RWPE1 (cell line): Measurements from ENCODE around the gene BACH2.
"Not testable (repeated sequence)": the region's sequence is repeated elsewhere in the genome, so short reads cannot be mapped to it uniquely, and the experiment has no call there.

Experiments used
- CTCF ChIA-PET: fragments of 350-600 bp; sonication (Branson Sonifier 250); formaldehyde crosslinking; extraction: SDS; loops from one replicate; lab custom pipeline; 2021; lab: Yijun Ruan, JAX
- POLR2A ChIA-PET: fragments of 400-600 bp; formaldehyde crosslinking; extraction: SDS; loops from one replicate; lab custom pipeline; 2020; ENCODE audit warnings: antibody characterized with exemption; ENCODE audit not compliant: low non-redundant PET; lab: Yijun Ruan, JAX
- DNase-seq: peaks from one replicate; pipeline ENCODE4 v3.0.0; 2012; ENCODE audit warnings: low spot score
- H3K27ac ChIP-seq: fragments of 450-650 bp; 2 replicates; pipeline ENCODE4 v1.5.1; 2017
- TF ChIP-seq, protein P1 (sequence below): fragments of 450-650 bp; conservative IDR thresholded peaks from 2 replicates; pipeline ENCODE4 v1.5.1; 2017; ENCODE audit warnings: low read depth, mild to moderate bottlenecking

Gene BACH2

DNA sequence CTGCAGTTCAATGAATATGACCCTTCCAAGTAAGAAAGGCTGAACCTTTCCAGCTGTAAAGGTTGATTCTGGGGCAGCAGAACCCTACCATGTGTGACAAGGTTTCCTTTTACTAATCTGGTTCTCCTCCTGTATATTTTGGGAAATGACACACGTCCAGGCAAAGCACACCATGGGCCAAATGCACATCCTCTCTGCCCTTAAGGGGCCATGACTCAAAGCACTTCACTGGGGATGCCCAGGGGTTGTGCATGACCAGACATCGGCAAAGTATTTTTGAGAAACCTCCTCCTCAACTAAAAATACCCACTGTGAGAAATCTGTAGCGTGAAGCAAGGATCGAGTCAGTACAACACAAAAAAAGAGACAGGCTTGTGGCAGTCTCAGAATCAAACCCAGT lies 174.7 kb downstream of the BACH2 start:
- POLR2A ChIA-PET: no interaction called here
- peak; percentile 54 for DNase-seq
- CTCF ChIA-PET: no interaction called here
- no peak overlapping the region for H3K27ac ChIP-seq
- TF ChIP-seq, protein P1, sequence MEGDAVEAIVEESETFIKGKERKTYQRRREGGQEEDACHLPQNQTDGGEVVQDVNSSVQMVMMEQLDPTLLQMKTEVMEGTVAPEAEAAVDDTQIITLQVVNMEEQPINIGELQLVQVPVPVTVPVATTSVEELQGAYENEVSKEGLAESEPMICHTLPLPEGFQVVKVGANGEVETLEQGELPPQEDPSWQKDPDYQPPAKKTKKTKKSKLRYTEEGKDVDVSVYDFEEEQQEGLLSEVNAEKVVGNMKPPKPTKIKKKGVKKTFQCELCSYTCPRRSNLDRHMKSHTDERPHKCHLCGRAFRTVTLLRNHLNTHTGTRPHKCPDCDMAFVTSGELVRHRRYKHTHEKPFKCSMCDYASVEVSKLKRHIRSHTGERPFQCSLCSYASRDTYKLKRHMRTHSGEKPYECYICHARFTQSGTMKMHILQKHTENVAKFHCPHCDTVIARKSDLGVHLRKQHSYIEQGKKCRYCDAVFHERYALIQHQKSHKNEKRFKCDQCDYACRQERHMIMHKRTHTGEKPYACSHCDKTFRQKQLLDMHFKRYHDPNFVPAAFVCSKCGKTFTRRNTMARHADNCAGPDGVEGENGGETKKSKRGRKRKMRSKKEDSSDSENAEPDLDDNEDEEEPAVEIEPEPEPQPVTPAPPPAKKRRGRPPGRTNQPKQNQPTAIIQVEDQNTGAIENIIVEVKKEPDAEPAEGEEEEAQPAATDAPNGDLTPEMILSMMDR: no peak

DNA sequence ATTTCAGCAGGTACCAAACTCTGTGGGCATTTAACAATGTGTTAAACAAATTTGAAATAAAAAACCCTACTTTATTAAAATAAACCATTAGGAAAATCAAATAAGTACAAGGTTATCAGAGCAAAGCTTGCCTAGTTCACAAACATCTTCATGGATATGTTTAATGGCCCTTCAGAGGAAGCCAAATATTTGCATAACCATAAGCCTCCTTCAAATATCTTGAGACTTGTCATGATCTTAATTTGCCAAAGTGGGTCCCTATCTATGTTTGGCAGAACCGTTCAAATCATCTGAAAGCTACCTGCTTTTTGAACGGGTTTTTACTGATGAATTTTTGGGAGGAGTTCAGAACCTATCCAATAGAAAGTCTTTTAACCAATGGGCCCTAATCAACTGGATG lies 176.3 kb downstream of the BACH2 start:
- H3K27ac ChIP-seq: no peak overlapping the region
- TF ChIP-seq, protein P1: no peak
- ChIA-PET POLR2A (no interaction called here), CTCF (no interaction called here)
- DNase-seq: no peak

DNA sequence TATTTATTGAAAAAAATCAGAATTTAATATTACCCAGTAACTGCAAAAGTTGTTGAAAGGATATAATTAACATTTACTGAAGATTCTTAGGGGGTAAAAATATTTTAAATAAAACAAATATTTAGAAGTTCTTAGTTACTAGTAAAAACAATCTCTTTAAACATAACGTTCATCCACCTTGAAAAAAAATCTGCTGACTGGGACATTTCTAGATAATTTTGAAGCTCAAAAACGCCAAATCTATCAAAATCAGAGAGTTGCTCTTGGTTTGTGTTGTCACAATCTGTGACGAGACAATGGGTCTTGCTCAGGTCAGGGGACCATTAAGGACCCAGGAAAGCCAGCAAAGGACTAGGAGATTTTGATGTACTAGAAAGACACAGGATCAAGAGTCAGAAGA lies 177.0 kb downstream of the BACH2 start:
- ChIA-PET CTCF (no interaction called here), POLR2A (no interaction called here)
- H3K27ac ChIP-seq: no peak overlapping the region
- no peak for DNase-seq
- TF ChIP-seq, protein P1: no peak

DNA sequence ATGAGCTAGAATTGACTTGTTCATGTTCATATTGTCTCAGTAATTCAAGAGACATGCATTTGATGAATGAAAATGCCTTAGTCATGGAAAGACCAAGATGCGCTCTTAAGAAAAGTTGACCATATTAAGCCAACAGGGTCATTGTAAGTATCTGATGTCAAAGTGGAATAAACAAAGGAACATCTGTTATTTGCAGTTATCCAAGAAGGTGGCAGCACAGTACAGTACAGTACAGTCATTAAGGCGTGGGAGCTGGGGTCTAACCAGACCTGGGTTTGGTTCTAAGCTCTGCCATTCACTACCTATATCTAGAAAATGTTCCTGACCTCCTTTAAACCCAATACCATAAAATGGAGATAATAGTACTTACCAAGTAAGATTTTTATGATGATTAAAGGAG lies 178.1 kb downstream of the BACH2 start:
- TF ChIP-seq, protein P1: no peak
- ChIA-PET POLR2A (no interaction called here), CTCF (interaction anchor here (0.6 kb wide), 1 partner anchor 274 kb away, joined by 3 read pairs; no protein-coding TSS in a partner anchor)
- H3K27ac ChIP-seq: no peak overlapping the region
- DNase-seq: no peak

DNA sequence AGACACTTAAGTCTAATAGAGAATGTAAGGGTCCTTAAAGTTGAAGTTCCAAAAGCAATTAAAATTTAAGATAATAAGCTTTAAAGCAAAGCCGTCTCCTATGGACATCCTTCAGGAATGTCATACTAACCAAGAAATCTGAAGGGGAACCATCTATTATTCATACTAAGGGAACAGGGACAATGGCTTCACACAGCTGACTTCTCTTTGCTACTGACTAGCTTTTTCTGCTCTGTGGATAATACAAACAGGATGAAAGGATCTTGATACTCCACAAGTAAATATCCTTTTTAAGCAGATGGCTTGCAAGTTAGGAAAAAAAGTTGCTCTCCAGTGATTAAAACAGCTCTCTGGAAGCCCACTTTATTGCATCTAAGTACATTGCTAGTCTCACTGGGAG lies 178.6 kb downstream of the BACH2 start:
- DNase-seq: no peak
- no peak overlapping the region for H3K27ac ChIP-seq
- TF ChIP-seq, protein P1: no peak
- POLR2A ChIA-PET: interaction anchor here (0.7 kb wide), 1 partner anchor 447 kb away, joined by 4 read pairs; no protein-coding TSS in a partner anchor
- CTCF ChIA-PET: interaction anchor here (0.5 kb wide), 1 partner anchor 250 kb away, joined by 3 read pairs; no protein-coding TSS in a partner anchor

DNA sequence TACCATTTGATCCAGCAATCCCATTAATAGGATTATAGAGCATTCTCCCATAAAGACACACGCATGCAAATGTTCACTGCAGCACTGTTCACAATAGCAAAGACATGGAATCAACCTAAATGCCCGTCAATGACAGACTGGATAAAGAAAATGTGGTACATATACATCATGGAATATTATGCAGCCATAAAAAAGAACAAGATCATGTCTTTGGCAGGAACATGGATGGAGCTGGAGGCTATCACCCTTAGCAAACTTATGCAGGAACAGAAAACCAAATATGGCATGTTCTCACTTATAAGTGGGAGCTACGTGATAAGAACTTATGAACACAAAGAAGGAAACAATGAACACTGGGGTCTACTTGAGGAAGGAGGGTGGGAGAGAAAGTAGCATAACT lies 180.5 kb downstream of the BACH2 start:
- H3K27ac ChIP-seq, POLR2A ChIA-PET, DNase-seq: not testable (repeated sequence)
- CTCF ChIA-PET: interaction anchor here (0.6 kb wide), 1 partner anchor 22 kb away, joined by 3 read pairs; no protein-coding TSS in a partner anchor

GRCh38 chr6:90113389-90113788 lies 183.3 kb downstream of the BACH2 start:
- ChIA-PET POLR2A (no interaction called here), CTCF (no interaction called here)
- DNase-seq: no peak
- no peak overlapping the region for H3K27ac ChIP-seq
- TF ChIP-seq, protein P1: no peak
